HepG2 (cell line): ENCODE measurements around the gene SEC31A. TPM values are rescaled to one million over a fixed set of nuclear protein-coding genes. Genes with fewer than 3 reads are reported as not detected.

Experiments
- ATAC-seq: fragments of 200-7000 bp; cut with Tn5 transposase; 3 replicates; pipeline ENCODE4 v1.9.1; 2020; ENCODE audit warnings: mild to moderate bottlenecking, moderate library complexity
- BruUV-seq: library from RNA; stranded (reverse); fragments of 400-500 nt; replicated peaks from 2 replicates; lab custom pipeline; 2021; lab: Mats Ljungman, UMichigan
- CTCF ChIA-PET: fragments of 300-600 bp; formaldehyde crosslinking; extraction: SDS; loops from one replicate; lab custom pipeline; 2021; ENCODE audit warnings: low total read pairs, inconsistent platforms, low intra/inter-chr PET ratio; lab: Yijun Ruan, JAX
- POLR2A ChIA-PET: fragments of 350-600 bp; sonication (Branson Sonifier 250); formaldehyde crosslinking; loops from one replicate; lab custom pipeline; 2020; ENCODE audit warnings: antibody characterized with exemption, inconsistent platforms; lab: Yijun Ruan, JAX
- DNase-seq: peaks from one replicate; pipeline ENCODE4 v3.0.0-alpha.2; 2015; ENCODE audit warnings: low spot score
- FAIRE-seq: peaks from 3 replicates; lab custom pipeline; 2011; peaks lifted over from hg19 to GRCh38; lab: Jason Lieb, UNC
- H2AFZ ChIP-seq: one replicate; pipeline ENCODE4 v1.6.1; 2011; ENCODE audit warnings: low read length, inconsistent platforms
- H3K27ac ChIP-seq: fragments of 300-600 bp; 3 replicates; pipeline ENCODE4 v1.8.0; 2011; ENCODE audit warnings: mixed run types, mild to moderate bottlenecking, mixed read lengths, low read length, inconsistent platforms; ENCODE audit not compliant: insufficient read depth; ENCODE audit errors: extremely low read length
- H3K27me3 ChIP-seq, 2 experiments: fragments of 200-600 bp in 1 of 2; 2 replicates in 1 of 2; 3 replicates in 1 of 2; pipeline versions ENCODE4 v1.6.0 to v1.8.0; 2011; ENCODE audit warnings: low read length in 2 of 2, mild to moderate bottlenecking in 2 of 2, moderate library complexity in 2 of 2, inconsistent platforms in 1 of 2; ENCODE audit not compliant: insufficient read depth in 2 of 2, control insufficient read depth in 1 of 2
- H3K36me3 ChIP-seq, 2 experiments: fragments of 200-600 bp in 1 of 2; replicated peaks in 1 of 2; 2 replicates in 1 of 2; 3 replicates in 1 of 2; pipeline versions ENCODE4 v1.5.1 to v1.8.0; 2011; ENCODE audit warnings: low read length in 2 of 2, inconsistent platforms in 1 of 2; ENCODE audit not compliant: insufficient read depth in 2 of 2, control insufficient read depth in 1 of 2
- H3K4me1 ChIP-seq: 2 replicates; pipeline ENCODE4 v1.5.1; 2012; ENCODE audit warnings: low read length, inconsistent platforms; ENCODE audit not compliant: insufficient read depth
- H3K4me2 ChIP-seq: 2 replicates; pipeline ENCODE4 v1.6.0; 2011; ENCODE audit warnings: low read depth, low read length, inconsistent platforms
- H3K4me3 ChIP-seq, 3 experiments: fragments of 200-600 bp in 1 of 3; sonication (generic), shearing (Covaris generic) in 1 of 3; replicated peaks in 1 of 3; 2 replicates each; pipeline ENCODE4 v1.5.1; 2011 to 2016; ENCODE audit warnings: low read length in 3 of 3, inconsistent platforms in 2 of 3, low read depth in 2 of 3, mild to moderate bottlenecking in 2 of 3, control low read depth in 1 of 3, mixed read lengths in 1 of 3; ENCODE audit not compliant: insufficient read depth in 1 of 3
- H3K79me2 ChIP-seq: one replicate; pipeline ENCODE4 v1.6.1; 2011; ENCODE audit warnings: low read length, inconsistent platforms; ENCODE audit not compliant: insufficient read depth
- H3K9ac ChIP-seq: 2 replicates; pipeline ENCODE4 v1.6.0; 2011; ENCODE audit warnings: mild to moderate bottlenecking, low read depth, low read length, inconsistent platforms; ENCODE audit not compliant: insufficient read depth
- H3K9me3 ChIP-seq: 2 replicates; pipeline ENCODE4 v1.5.1; 2012; ENCODE audit warnings: mild to moderate bottlenecking, low read length
- H4K20me1 ChIP-seq: 2 replicates; pipeline ENCODE4 v1.6.0; 2011; ENCODE audit warnings: inconsistent platforms, mild to moderate bottlenecking, low read length, moderate library complexity; ENCODE audit not compliant: insufficient read depth
- CBX5 ChIP-seq: sonication (generic); formaldehyde crosslinking; IDR thresholded peaks from 2 replicates; pipeline ENCODE4 v1.4.0; 2020; ENCODE audit warnings: missing genetic modification reagents, borderline replicate concordance
- CEBPB ChIP-seq: IDR thresholded peaks from 2 replicates; pipeline ENCODE4 v1.6.1; 2011; ENCODE audit warnings: low read depth, low read length, improper control_type of control experiment, borderline replicate concordance
- HOXA3 ChIP-seq: sonication (generic); formaldehyde crosslinking; IDR thresholded peaks from 2 replicates; pipeline ENCODE4 v1.5.0; 2020; ENCODE audit warnings: missing genetic modification reagents
- KLF15 ChIP-seq: sonication (generic); formaldehyde crosslinking; IDR thresholded peaks from 2 replicates; pipeline ENCODE4 v1.8.1; 2023; ENCODE audit warnings: borderline replicate concordance, mild to moderate bottlenecking, inconsistent platforms, missing genetic modification reagents, mixed read lengths
- MXD3 ChIP-seq: IDR thresholded peaks from 2 replicates; pipeline ENCODE4 v1.6.1; 2016; ENCODE audit warnings: mild to moderate bottlenecking, missing biosample characterization, missing genetic modification reagents
- RAD51 ChIP-seq: fragments of 450-650 bp; IDR thresholded peaks from 2 replicates; pipeline ENCODE4 v1.6.1; 2016; ENCODE audit warnings: borderline replicate concordance
- SP4 ChIP-seq: sonication (generic); formaldehyde crosslinking; IDR thresholded peaks from 2 replicates; pipeline ENCODE4 v1.8.1; 2023; ENCODE audit warnings: mild to moderate bottlenecking, missing genetic modification reagents
- YEATS2 ChIP-seq: sonication (generic); formaldehyde crosslinking; IDR thresholded peaks from 2 replicates; pipeline ENCODE4 v1.4.0; 2020; ENCODE audit warnings: missing genetic modification reagents, borderline replicate concordance
- ZNF549 ChIP-seq: sonication (generic); formaldehyde crosslinking; IDR thresholded peaks from 2 replicates; pipeline ENCODE4 v1.5.0; 2020; ENCODE audit warnings: missing genetic modification reagents
- ZNF564 ChIP-seq: sonication (generic); formaldehyde crosslinking; IDR thresholded peaks from 2 replicates; pipeline ENCODE4 v1.8.1; 2023; ENCODE audit warnings: mild to moderate bottlenecking, missing genetic modification reagents
- ZNF615 ChIP-seq: sonication (generic); formaldehyde crosslinking; IDR thresholded peaks from 2 replicates; pipeline ENCODE4 v1.5.0; 2020; ENCODE audit warnings: mild to moderate bottlenecking, missing genetic modification reagents, borderline replicate concordance
- ZNF724P ChIP-seq: sonication (generic); formaldehyde crosslinking; IDR thresholded peaks from 2 replicates; pipeline ENCODE4 v1.8.0; 2022; ENCODE audit warnings: missing genetic modification reagents, borderline replicate concordance
- WGBS: methylation state at CpG from one replicate; pipeline ENCODE4 v1.1.6; 2017; ENCODE audit warnings: low lambda C conversion rate; 5-methylcytosine and 5-hydroxymethylcytosine counted together
- in situ Hi-C: cut with HindIII; loops from 2 replicates; pipeline ENCODE4 v1.10.0; 2017; ENCODE audit warnings: low pct_unique_long_range_greater_than_20kb; ENCODE audit not compliant: extremely low pct_ligation_motif_present
- intact Hi-C: fragments of 100-400 bp; cut with micrococcal nuclease; formaldehyde crosslinking; loops from one replicate; pipeline ENCODE4 v1.10.0; 2022; ENCODE audit not compliant: unreplicated experiment
- polyA plus RNA-seq, 8 experiments: library from polyadenylated mRNA; depleted of rRNA in 3 of 8; stranded (reverse) in 7 of 8; unstranded in 1 of 8; fragments of >200 nt; fragmentation: Illumina TruSeq in 4 of 8; extraction: Trizol in 4 of 8; gene quantifications; 2 replicates each; pipeline versions ENCODE4 v1.2.1 to v1.2.3, GENCODE V29; 2011 to 2016; ENCODE audit warnings: low read depth in 4 of 8, missing spikeins in 1 of 8, mixed read lengths in 1 of 8; ENCODE audit not compliant: insufficient read depth in 1 of 8
- total RNA-seq, 5 experiments: library from RNA; depleted of rRNA; stranded (reverse); fragments of >200 nt; fragmentation: Illumina TruSeq; extraction: Trizol; gene quantifications; 2 replicates each; pipeline ENCODE4 v1.2.3, GENCODE V29; 2016; ENCODE audit warnings: low read depth in 1 of 5
- TF ChIP-seq, protein P1 (sequence below): sonication (generic); formaldehyde crosslinking; IDR thresholded peaks from 2 replicates; pipeline ENCODE4 v1.4.0; 2020; ENCODE audit warnings: mild to moderate bottlenecking, missing genetic modification reagents
- TF ChIP-seq, protein P2 (sequence below): sonication (generic); formaldehyde crosslinking; IDR thresholded peaks from 2 replicates; pipeline ENCODE4 v1.8.1; 2023; ENCODE audit warnings: mild to moderate bottlenecking, inconsistent platforms, moderate library complexity, missing genetic modification reagents, borderline replicate concordance
- TF ChIP-seq, protein P3 (sequence below): sonication (generic); formaldehyde crosslinking; IDR thresholded peaks from 2 replicates; pipeline ENCODE4 v1.4.0; 2020; ENCODE audit warnings: missing genetic modification reagents
- TF ChIP-seq, protein P4 (sequence below): sonication (generic); formaldehyde crosslinking; IDR thresholded peaks from 2 replicates; pipeline ENCODE4 v1.5.0; 2020; ENCODE audit warnings: missing genetic modification reagents

SEC31A gene
- total and polyA plus RNA-seq, 2 of the 13 experiments (the other 11 are each of a cell fraction or from before 2014, with no cell fraction given) = 231 to 435 TPM

DNA sequence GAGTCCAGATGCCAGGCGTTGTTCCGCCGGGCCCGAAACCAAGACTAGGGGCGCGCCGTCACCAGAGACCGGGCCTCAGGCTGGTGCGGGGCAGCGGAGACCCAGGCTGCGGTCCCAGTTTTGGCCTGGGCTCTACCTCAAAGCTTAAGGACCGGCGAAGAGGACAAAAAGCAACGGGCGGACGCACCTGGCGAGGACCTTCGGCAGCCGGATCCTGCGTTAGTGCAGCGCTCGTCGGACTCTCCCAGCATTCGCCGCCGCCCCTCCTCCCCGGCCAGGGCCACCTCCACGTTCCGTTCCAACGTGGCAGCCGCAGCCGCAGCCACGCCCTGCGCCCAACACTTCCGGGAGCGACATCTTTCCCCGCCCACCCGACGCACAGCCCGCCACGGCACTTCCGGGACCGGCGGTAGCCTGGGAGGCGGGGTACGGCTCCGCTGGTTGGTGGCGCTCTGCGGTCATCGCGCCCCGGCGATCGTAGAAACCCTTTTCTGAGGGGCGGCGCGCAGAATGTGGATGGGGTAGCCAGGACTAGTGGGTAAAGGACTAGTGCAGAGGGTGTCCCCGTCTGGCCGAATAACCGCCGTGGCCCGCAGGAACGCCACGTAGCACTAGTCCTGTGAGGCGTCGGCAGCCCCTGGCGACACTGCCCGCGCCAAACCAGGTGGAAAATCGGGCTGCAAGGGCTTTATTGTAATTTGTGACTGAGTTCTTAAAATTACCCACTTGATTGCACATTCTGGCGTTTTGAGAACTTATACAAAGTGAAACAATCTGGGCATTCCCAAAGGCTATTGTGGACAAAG, at the start of gene SEC31A (continued):
- TF ChIP-seq, protein P1, sequence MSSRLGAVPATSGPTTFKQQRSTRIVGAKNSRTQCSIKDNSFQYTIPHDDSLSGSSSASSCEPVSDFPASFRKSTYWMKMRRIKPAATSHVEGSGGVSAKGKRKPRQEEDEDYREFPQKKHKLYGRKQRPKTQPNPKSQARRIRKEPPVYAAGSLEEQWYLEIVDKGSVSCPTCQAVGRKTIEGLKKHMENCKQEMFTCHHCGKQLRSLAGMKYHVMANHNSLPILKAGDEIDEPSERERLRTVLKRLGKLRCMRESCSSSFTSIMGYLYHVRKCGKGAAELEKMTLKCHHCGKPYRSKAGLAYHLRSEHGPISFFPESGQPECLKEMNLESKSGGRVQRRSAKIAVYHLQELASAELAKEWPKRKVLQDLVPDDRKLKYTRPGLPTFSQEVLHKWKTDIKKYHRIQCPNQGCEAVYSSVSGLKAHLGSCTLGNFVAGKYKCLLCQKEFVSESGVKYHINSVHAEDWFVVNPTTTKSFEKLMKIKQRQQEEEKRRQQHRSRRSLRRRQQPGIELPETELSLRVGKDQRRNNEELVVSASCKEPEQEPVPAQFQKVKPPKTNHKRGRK (CRISPR knock-in tag) = 0 out of 2 replicates have a peak, but pooled peaks have one; percentile 49

GRCh38 chr4:82939414-82939813, 48.5 kb upstream of the SEC31A start:
- intact Hi-C loops (loop anchor here (2.0 kb wide), 1 partner anchor 15 kb away; no protein-coding TSS in a partner anchor), in situ Hi-C loops (no loop called here)
- Histone ChIP-seq H3K27me3 (no peaks in the 10 kb centered on the region), H3K9me3 (no peaks in the 10 kb centered on the region), H3K79me2 (no peaks in the 10 kb centered on the region), H3K4me1 (no peaks in the 10 kb centered on the region), H3K4me3 (no peak overlapping the region), H2AFZ (no peak overlapping the region), H3K9ac (no peak overlapping the region), H3K36me3 (peaks cover 9 to 86% of the 10 kb centered on the region in 2 experiments), H3K4me2 (no peak overlapping the region), H4K20me1 (no peaks in the 10 kb centered on the region), H3K27ac (no peak overlapping the region)
- no peak for FAIRE-seq
- DNase-seq = no peak
- ChIA-PET POLR2A (no interaction called here), CTCF (no interaction called here)
- no peak for ATAC-seq
- 100% methylated on average over 2 of the region's 2 CpGs for WGBS
- BruUV-seq = no TSS peak
- no peak for TF ChIP-seq ZNF615 (CRISPR knock-in tag)
- no peak for TF ChIP-seq YEATS2
- no peak for TF ChIP-seq CEBPB
- no peak for TF ChIP-seq ZNF724P (CRISPR knock-in tag)
- no peak for TF ChIP-seq CBX5 (CRISPR knock-in tag)
- no peak for TF ChIP-seq SP4
- TF ChIP-seq MXD3 (CRISPR knock-in tag) = no peak
- TF ChIP-seq, protein P2, sequence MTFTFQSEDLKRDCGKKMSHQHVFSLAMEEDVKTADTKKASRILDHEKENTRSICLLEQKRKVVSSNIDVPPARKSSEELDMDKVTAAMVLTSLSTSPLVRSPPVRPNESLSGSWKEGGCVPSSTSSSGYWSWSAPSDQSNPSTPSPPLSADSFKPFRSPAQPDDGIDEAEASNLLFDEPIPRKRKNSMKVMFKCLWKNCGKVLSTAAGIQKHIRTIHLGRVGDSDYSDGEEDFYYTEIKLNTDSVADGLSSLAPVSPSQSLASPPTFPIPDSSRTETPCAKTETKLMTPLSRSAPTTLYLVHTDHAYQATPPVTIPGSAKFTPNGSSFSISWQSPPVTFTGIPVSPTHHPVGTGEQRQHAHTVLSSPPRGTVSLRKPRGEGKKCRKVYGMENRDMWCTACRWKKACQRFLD (CRISPR knock-in tag) = no peak
- TF ChIP-seq RAD51 = no peak
- TF ChIP-seq ZNF564 (CRISPR knock-in tag) = no peak
- TF ChIP-seq HOXA3 (CRISPR knock-in tag) = no peak
- TF ChIP-seq KLF15 = no peak
- TF ChIP-seq, protein P3, sequence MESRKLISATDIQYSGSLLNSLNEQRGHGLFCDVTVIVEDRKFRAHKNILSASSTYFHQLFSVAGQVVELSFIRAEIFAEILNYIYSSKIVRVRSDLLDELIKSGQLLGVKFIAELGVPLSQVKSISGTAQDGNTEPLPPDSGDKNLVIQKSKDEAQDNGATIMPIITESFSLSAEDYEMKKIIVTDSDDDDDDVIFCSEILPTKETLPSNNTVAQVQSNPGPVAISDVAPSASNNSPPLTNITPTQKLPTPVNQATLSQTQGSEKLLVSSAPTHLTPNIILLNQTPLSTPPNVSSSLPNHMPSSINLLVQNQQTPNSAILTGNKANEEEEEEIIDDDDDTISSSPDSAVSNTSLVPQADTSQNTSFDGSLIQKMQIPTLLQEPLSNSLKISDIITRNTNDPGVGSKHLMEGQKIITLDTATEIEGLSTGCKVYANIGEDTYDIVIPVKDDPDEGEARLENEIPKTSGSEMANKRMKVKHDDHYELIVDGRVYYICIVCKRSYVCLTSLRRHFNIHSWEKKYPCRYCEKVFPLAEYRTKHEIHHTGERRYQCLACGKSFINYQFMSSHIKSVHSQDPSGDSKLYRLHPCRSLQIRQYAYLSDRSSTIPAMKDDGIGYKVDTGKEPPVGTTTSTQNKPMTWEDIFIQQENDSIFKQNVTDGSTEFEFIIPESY (CRISPR knock-in tag) = no peak
- TF ChIP-seq, protein P4, sequence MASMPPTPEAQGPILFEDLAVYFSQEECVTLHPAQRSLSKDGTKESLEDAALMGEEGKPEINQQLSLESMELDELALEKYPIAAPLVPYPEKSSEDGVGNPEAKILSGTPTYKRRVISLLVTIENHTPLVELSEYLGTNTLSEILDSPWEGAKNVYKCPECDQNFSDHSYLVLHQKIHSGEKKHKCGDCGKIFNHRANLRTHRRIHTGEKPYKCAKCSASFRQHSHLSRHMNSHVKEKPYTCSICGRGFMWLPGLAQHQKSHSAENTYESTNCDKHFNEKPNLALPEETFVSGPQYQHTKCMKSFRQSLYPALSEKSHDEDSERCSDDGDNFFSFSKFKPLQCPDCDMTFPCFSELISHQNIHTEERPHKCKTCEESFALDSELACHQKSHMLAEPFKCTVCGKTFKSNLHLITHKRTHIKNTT (CRISPR knock-in tag) = no peak
- TF ChIP-seq ZNF549 (CRISPR knock-in tag) = no peak
